Measurements from ENCODE around the gene SVIP. TPM values are rescaled to one million over a fixed set of nuclear protein-coding genes. Genes with fewer than 3 reads are reported as not detected.

Gene SVIP
- 10 to 100 TPM; 20.2 to 23.0 (median 22.0) TPM for total RNA-seq
- long read RNA-seq, donor 1, full-length matches to known transcripts, result 19 of 30 reads
- long read RNA-seq, donor 1, partial matches to known transcripts, result 9 of 30 reads
- long read RNA-seq, donor 1, other reads (novel, unspliced or antisense), result 2 of 30 reads
- long read RNA-seq, donor 2, full-length matches to known transcripts, result 2 of 6 reads
- long read RNA-seq, donor 2, partial matches to known transcripts, result 2 of 6 reads
- long read RNA-seq, donor 2, other reads (novel, unspliced or antisense), result 2 of 6 reads

- Histone ChIP-seq H3K9me3 (no peaks in the 10 kb centered on the region), H3K4me1 (ENCODE audit: low read depth) (no peaks in the 10 kb centered on the region), H3K4me3 (peak within 1 kb of the TSS; percentile 73), H3K36me3 (ENCODE audit: low read depth) (no peaks in the 10 kb centered on the region)
- DNase-seq (peak; percentile 97 to 99 (median 99)), ATAC-seq (peak; percentile 99)
- intact Hi-C loops (cut with DNase I, micrococcal nuclease), result no loop called here
- peak; percentile 80 for TF ChIP-seq CTCF (IDR thresholded peaks at IDR 0.05)
Measured at GRCh38 chr11:22829231-22830081, at the start of gene SVIP. TSS of gene SVIP (minus strand) at chr11:22829801. CDS start at chr11:22829748, 53 bp downstream.

GRCh38 chr11:22878604-22879003 lies 49.0 kb upstream of the SVIP start:
- Histone ChIP-seq H3K4me1 (ENCODE audit: low read depth) (peaks cover 18% of the 10 kb centered on the region), H3K36me3 (ENCODE audit: low read depth) (no peaks in the 10 kb centered on the region), H3K4me3 (no peak overlapping the region), H3K9me3 (no peaks in the 10 kb centered on the region)
- no peak for TF ChIP-seq CTCF (IDR thresholded peaks at IDR 0.05)
- intact Hi-C loops (cut with DNase I, micrococcal nuclease), result no loop called here
- DNase-seq, result no peak
- ATAC-seq, result no peak

- Histone ChIP-seq H3K9me3 (no peaks in the 10 kb centered on the region), H3K36me3 (ENCODE audit: low read depth) (no peaks in the 10 kb centered on the region), H3K4me3 (no peak overlapping the region), H3K4me1 (ENCODE audit: low read depth) (peaks cover 18% of the 10 kb centered on the region)
- intact Hi-C loops (cut with DNase I, micrococcal nuclease), result no loop called here
- DNase-seq (peak in 2 of 3 donors; percentile 3 to 31), ATAC-seq (peak; percentile 70)
- TF ChIP-seq CTCF (IDR thresholded peaks at IDR 0.05), result no peak
Measured at GRCh38 chr11:22878039-22878438, 48.4 kb upstream of the SVIP start.

GRCh38 chr11:22875869-22876473 lies 46.4 kb upstream of the SVIP start:
- ATAC-seq (peak; percentile 92), DNase-seq (peak in 2 of 3 donors; percentile 46 to 96)
- no peak overlapping the region for H3K4me3 ChIP-seq
- no peaks in the 10 kb centered on the region for H3K36me3 ChIP-seq (ENCODE audit: low read depth)
- intact Hi-C loops (cut with DNase I, micrococcal nuclease), result no loop called here
- H3K9me3 ChIP-seq, result no peaks in the 10 kb centered on the region
- peak; percentile 44 for TF ChIP-seq CTCF (IDR thresholded peaks at IDR 0.05)
- H3K4me1 ChIP-seq (ENCODE audit: low read depth), result peaks cover 18% of the 10 kb centered on the region

- DNase-seq (no peak), ATAC-seq (no peak)
- Histone ChIP-seq H3K4me1 (ENCODE audit: low read depth) (no peaks in the 10 kb centered on the region), H3K4me3 (no peak overlapping the region), H3K9me3 (no peaks in the 10 kb centered on the region), H3K36me3 (ENCODE audit: low read depth) (no peaks in the 10 kb centered on the region)
- intact Hi-C loops (cut with DNase I, micrococcal nuclease), result no loop called here
- no peak for TF ChIP-seq CTCF (IDR thresholded peaks at IDR 0.05)
Measured at GRCh38 chr11:22869325-22869724, 39.7 kb upstream of the SVIP start.

All from mucosa of descending colon (tissue), 3 donors.